WTC11 (cell line): Measurements from ENCODE around the gene NCAPG. TPM values are rescaled to one million over a fixed set of nuclear protein-coding genes. Genes with fewer than 3 reads are reported as not detected.

Source experiments
- ATAC-seq: fragments of 200-7000 bp; cut with Tn5 transposase; 2 replicates; pipeline ENCODE4 v1.10.0; 2021; ENCODE audit warnings: mild to moderate bottlenecking, moderate library complexity
- CTCF ChIA-PET: fragments of 300-600 bp; sonication (Branson Sonifier 250); formaldehyde crosslinking; loops from one replicate; lab custom pipeline; 2021; ENCODE audit warnings: antibody characterized with exemption; lab: Charles Lee
- POLR2A ChIA-PET: fragments of 350-600 bp; sonication (Branson Sonifier 250); formaldehyde crosslinking; loops from one replicate; lab custom pipeline; 2021; ENCODE audit warnings: antibody characterized with exemption; lab: Charles Lee
- DNase-seq: peaks from one replicate; pipeline ENCODE4 v3.0.0; 2021; ENCODE audit warnings: low spot score
- H3K27ac Mint-ChIP-seq: 2 replicates; pipeline ENCODE4 v1.8.0; 2021; ENCODE audit warnings: mixed read lengths
- H3K27me3 Mint-ChIP-seq: 2 replicates; pipeline ENCODE4 v1.8.0; 2021; ENCODE audit warnings: low read depth, mild to moderate bottlenecking, moderate library complexity, mixed read lengths
- H3K36me3 Mint-ChIP-seq: 2 replicates; pipeline ENCODE4 v1.8.0; 2021; ENCODE audit warnings: mixed read lengths
- H3K4me1 Mint-ChIP-seq: 2 replicates; pipeline ENCODE4 v1.8.0; 2022; ENCODE audit warnings: mixed read lengths
- H3K4me3 Mint-ChIP-seq: 2 replicates; pipeline ENCODE4 v1.8.0; 2021; ENCODE audit warnings: mild to moderate bottlenecking, moderate library complexity, mixed read lengths
- H3K9me3 Mint-ChIP-seq: 2 replicates; pipeline ENCODE4 v1.8.0; 2021; ENCODE audit warnings: mixed read lengths
- ARID4B ChIP-seq: sonication (generic); formaldehyde crosslinking; IDR thresholded peaks from 2 replicates; pipeline ENCODE4 v1.8.0; 2023; ENCODE audit warnings: missing genetic modification reagents, mild to moderate bottlenecking, borderline replicate concordance
- ATF1 ChIP-seq: sonication (generic); formaldehyde crosslinking; IDR thresholded peaks from 2 replicates; pipeline ENCODE4 v1.8.1; 2023; ENCODE audit warnings: mild to moderate bottlenecking, moderate library complexity, missing genetic modification reagents
- CTCF ChIP-seq: fragments of 200-600 bp; IDR thresholded peaks from 2 replicates; pipeline ENCODE4 v1.8.0; 2022; ENCODE audit warnings: antibody characterized with exemption
- ELF4 ChIP-seq: sonication (generic); formaldehyde crosslinking; IDR thresholded peaks from 2 replicates; pipeline ENCODE4 v1.8.1; 2022; ENCODE audit warnings: low read depth, mild to moderate bottlenecking, moderate library complexity, missing genetic modification reagents
- EMX1 ChIP-seq: fragments of 250-450 bp; sonication (Bioruptor Pico); IDR thresholded peaks from 2 replicates; pipeline ENCODE4 v1.8.0; 2021; ENCODE audit warnings: mild to moderate bottlenecking
- GRHL2 ChIP-seq: fragments of 250-450 bp; sonication (Bioruptor Pico); IDR thresholded peaks from 2 replicates; pipeline ENCODE4 v1.8.0; 2022; ENCODE audit warnings: mild to moderate bottlenecking, moderate library complexity; ENCODE audit not compliant: insufficient replicate concordance, severe bottlenecking
- SMAD3 ChIP-seq: sonication (generic); formaldehyde crosslinking; IDR thresholded peaks from 2 replicates; pipeline ENCODE4 v1.8.0; 2022; ENCODE audit warnings: missing genetic modification reagents, mild to moderate bottlenecking, borderline replicate concordance
- SMAD4 ChIP-seq: sonication (generic); formaldehyde crosslinking; IDR thresholded peaks from 2 replicates; pipeline ENCODE4 v1.8.0; 2022; ENCODE audit warnings: mild to moderate bottlenecking, missing genetic modification reagents
- TEAD4 ChIP-seq: sonication (generic); formaldehyde crosslinking; IDR thresholded peaks from 2 replicates; pipeline ENCODE4 v1.8.0; 2022; ENCODE audit warnings: mild to moderate bottlenecking, missing genetic modification reagents
- ZNF232 ChIP-seq: sonication (generic); formaldehyde crosslinking; IDR thresholded peaks from 2 replicates; pipeline ENCODE4 v1.8.0; 2022; ENCODE audit warnings: mild to moderate bottlenecking, missing genetic modification reagents
- ZNF263 ChIP-seq: sonication (generic); formaldehyde crosslinking; IDR thresholded peaks from 2 replicates; pipeline ENCODE4 v1.8.1; 2022; ENCODE audit warnings: low read depth, mild to moderate bottlenecking, moderate library complexity, missing genetic modification reagents
- ZNF281 ChIP-seq: sonication (generic); formaldehyde crosslinking; IDR thresholded peaks from 2 replicates; pipeline ENCODE4 v1.8.0; 2023; ENCODE audit warnings: mild to moderate bottlenecking, missing genetic modification reagents
- ZNF423 ChIP-seq: fragments of 250-450 bp; sonication (Bioruptor Pico); IDR thresholded peaks from 2 replicates; pipeline ENCODE4 v2.1.2; 2022; ENCODE audit warnings: mild to moderate bottlenecking, moderate library complexity
- total RNA-seq: library from RNA; stranded (reverse); gene quantifications from 3 replicates; pipeline ENCODE4 v1.2.3, GENCODE V29; 2021
- TF ChIP-seq, protein P1 (sequence below): sonication (generic); formaldehyde crosslinking; IDR thresholded peaks from 2 replicates; pipeline ENCODE4 v1.8.1; 2022; ENCODE audit warnings: low read depth, missing genetic modification reagents, borderline replicate concordance

Gene NCAPG
- total RNA-seq, 1 experiment from 2014 or later, result 61.9 TPM

GRCh38 chr4:17786567-17786966, 24.2 kb upstream of the NCAPG start:
- no peak overlapping the region for H3K27ac Mint-ChIP-seq
- no peaks in the 10 kb centered on the region for H3K9me3 Mint-ChIP-seq
- CTCF ChIA-PET, result no interaction called here
- no peak for TF ChIP-seq ELF4 (CRISPR knock-in tag)
- no peak for TF ChIP-seq ATF1 (CRISPR knock-in tag)
- TF ChIP-seq ZNF263 (CRISPR knock-in tag), result no peak
- no peak for TF ChIP-seq ZNF232 (CRISPR knock-in tag)
- ATAC-seq (no peak), DNase-seq (no peak)
- no peak overlapping the region for H3K4me3 Mint-ChIP-seq
- H3K27me3 Mint-ChIP-seq, result peaks cover 24% of the 10 kb centered on the region
- peaks cover 4% of the 10 kb centered on the region for H3K36me3 Mint-ChIP-seq
- H3K4me1 Mint-ChIP-seq, result peaks cover 7% of the 10 kb centered on the region; the same call in 1 of the 2 replicates
- POLR2A ChIA-PET, result no interaction called here

- no peak for DNase-seq
- no peaks in the 10 kb centered on the region for H3K4me1 Mint-ChIP-seq
- ChIA-PET POLR2A (no interaction called here), CTCF (no interaction called here)
- ATAC-seq, result no peak
- H3K27me3 Mint-ChIP-seq, result peaks cover 16% of the 10 kb centered on the region
- H3K4me3 Mint-ChIP-seq, result no peak overlapping the region
- no peak overlapping the region for H3K27ac Mint-ChIP-seq
- 0 out of 2 replicates have a peak, but pooled peaks cover 3% of the 10 kb centered on the region for H3K9me3 Mint-ChIP-seq
- TF ChIP-seq, protein P1, sequence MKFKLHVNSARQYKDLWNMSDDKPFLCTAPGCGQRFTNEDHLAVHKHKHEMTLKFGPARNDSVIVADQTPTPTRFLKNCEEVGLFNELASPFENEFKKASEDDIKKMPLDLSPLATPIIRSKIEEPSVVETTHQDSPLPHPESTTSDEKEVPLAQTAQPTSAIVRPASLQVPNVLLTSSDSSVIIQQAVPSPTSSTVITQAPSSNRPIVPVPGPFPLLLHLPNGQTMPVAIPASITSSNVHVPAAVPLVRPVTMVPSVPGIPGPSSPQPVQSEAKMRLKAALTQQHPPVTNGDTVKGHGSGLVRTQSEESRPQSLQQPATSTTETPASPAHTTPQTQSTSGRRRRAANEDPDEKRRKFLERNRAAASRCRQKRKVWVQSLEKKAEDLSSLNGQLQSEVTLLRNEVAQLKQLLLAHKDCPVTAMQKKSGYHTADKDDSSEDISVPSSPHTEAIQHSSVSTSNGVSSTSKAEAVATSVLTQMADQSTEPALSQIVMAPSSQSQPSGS (CRISPR knock-in tag), result no peak
- no peak for TF ChIP-seq ZNF423 (CRISPR knock-in tag)
- H3K36me3 Mint-ChIP-seq, result peaks cover 10% of the 10 kb centered on the region
Observed at GRCh38 chr4:17787315-17787714, 23.5 kb upstream of the NCAPG start.

GRCh38 chr4:17788956-17789355, 21.8 kb upstream of the NCAPG start:
- no peak overlapping the region for H3K27ac Mint-ChIP-seq
- TF ChIP-seq EMX1 (CRISPR knock-in tag), result no peak
- TF ChIP-seq, all 79 proteins: peak for 0
- DNase-seq (no peak), ATAC-seq (no peak)
- Mint-ChIP-seq H3K4me1 (no peaks in the 10 kb centered on the region), H3K36me3 (peaks cover 23% of the 10 kb centered on the region), H3K4me3 (no peak overlapping the region), H3K27me3 (0 out of 2 replicates have a peak, but pooled peaks cover 3% of the 10 kb centered on the region), H3K9me3 (0 out of 2 replicates have a peak, but pooled peaks cover 4% of the 10 kb centered on the region)
- ChIA-PET POLR2A (no interaction called here), CTCF (no interaction called here)

DNA sequence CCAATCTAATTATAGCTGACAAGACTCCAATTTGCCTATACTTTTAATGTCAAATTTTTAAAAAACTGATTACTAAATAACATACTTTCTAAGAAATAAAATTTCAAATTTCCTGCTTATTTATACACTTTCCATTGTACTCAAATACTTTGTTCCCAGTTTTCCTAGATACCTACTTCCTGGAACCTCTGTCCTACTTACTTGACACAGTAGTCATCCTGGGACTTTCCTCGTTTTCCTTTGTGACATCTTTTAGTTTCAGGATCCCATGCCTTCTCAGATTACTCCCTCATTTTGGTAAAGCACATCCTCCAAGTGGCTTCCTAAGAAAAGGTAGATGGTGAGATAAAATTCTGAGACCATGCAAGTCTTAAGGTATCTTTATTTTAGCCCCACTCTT, 16.0 kb upstream of the NCAPG start:
- Mint-ChIP-seq H3K27ac (no peak overlapping the region), H3K27me3 (no peaks in the 10 kb centered on the region), H3K36me3 (peaks cover 25% of the 10 kb centered on the region), H3K4me1 (no peaks in the 10 kb centered on the region), H3K4me3 (no peak overlapping the region), H3K9me3 (0 out of 2 replicates have a peak, but pooled peaks cover 4% of the 10 kb centered on the region)
- POLR2A ChIA-PET, result no interaction called here
- TF ChIP-seq SMAD4 (CRISPR knock-in tag) (no peak), SMAD3 (CRISPR knock-in tag) (no peak), TEAD4 (no peak), GRHL2 (no peak), CTCF (no peak), ZNF281 (no peak), ARID4B (no peak)
- CTCF ChIA-PET, result no interaction called here
- ATAC-seq, result no peak
- DNase-seq, result no peak
